H9 (cell line): ENCODE results near the gene UNC5C. TPM values are rescaled to one million over a fixed set of nuclear protein-coding genes. Genes with fewer than 3 reads are reported as not detected.

Source experiments
- DNase-seq: peaks from one replicate; pipeline ENCODE4 v3.0.0-alpha.2; 2017
- H2AFZ ChIP-seq: one replicate; pipeline ENCODE4 v1.6.1; 2013; ENCODE audit warnings: mild to moderate bottlenecking, low read length, control low read depth, moderate library complexity
- H2AK5ac ChIP-seq: 2 replicates; pipeline ENCODE4 v1.6.1; 2013; ENCODE audit warnings: low read length, control low read depth, mixed read lengths; ENCODE audit not compliant: insufficient read length
- H2BK120ac ChIP-seq: one replicate; pipeline ENCODE4 v1.6.1; 2013; ENCODE audit warnings: low read depth, mild to moderate bottlenecking, low read length, control low read depth, inconsistent platforms; ENCODE audit not compliant: poor library complexity, severe bottlenecking
- H2BK12ac ChIP-seq: 2 replicates; pipeline ENCODE4 v1.6.1; 2013; ENCODE audit warnings: low read length, control low read depth, mixed read lengths, low read depth; ENCODE audit not compliant: insufficient read length
- H2BK15ac ChIP-seq: 2 replicates; pipeline ENCODE4 v1.6.1; 2013; ENCODE audit warnings: low read depth, low read length, control low read depth
- H2BK20ac ChIP-seq: one replicate; pipeline ENCODE4 v1.6.1; 2013; ENCODE audit warnings: low read depth, mild to moderate bottlenecking, low read length, control low read depth, inconsistent platforms; ENCODE audit not compliant: poor library complexity, severe bottlenecking
- H2BK5ac ChIP-seq: 2 replicates; pipeline ENCODE4 v1.6.1; 2013; ENCODE audit warnings: low read length, control low read depth, mixed read lengths; ENCODE audit not compliant: insufficient read length
- H3K14ac ChIP-seq: 2 replicates; pipeline ENCODE4 v1.6.1; 2013; ENCODE audit warnings: low read length, control low read depth; ENCODE audit not compliant: insufficient read depth
- H3K18ac ChIP-seq: 2 replicates; pipeline ENCODE4 v1.6.1; 2013; ENCODE audit warnings: low read depth, mild to moderate bottlenecking, mixed read lengths, low read length, control low read depth; ENCODE audit not compliant: insufficient read length
- H3K23ac ChIP-seq: 2 replicates; pipeline ENCODE4 v1.6.1; 2013; ENCODE audit warnings: low read length, control low read depth, mixed read lengths, low read depth; ENCODE audit not compliant: insufficient read length
- H3K23me2 ChIP-seq: 2 replicates; pipeline ENCODE4 v1.6.1; 2013; ENCODE audit warnings: low read depth, mild to moderate bottlenecking, mixed read lengths, low read length, control low read depth; ENCODE audit not compliant: insufficient read length, poor library complexity, severe bottlenecking
- H3K27ac ChIP-seq: 2 replicates; pipeline ENCODE4 v1.5.1; 2013; ENCODE audit warnings: low read length, control low read depth, mixed read lengths, low read depth; ENCODE audit not compliant: insufficient read length
- H3K27me3 ChIP-seq: 2 replicates; pipeline ENCODE4 v1.6.1; 2013; ENCODE audit warnings: low read length, control low read depth, inconsistent platforms; ENCODE audit not compliant: insufficient read depth
- H3K4ac ChIP-seq: 2 replicates; pipeline ENCODE4 v1.6.1; 2013; ENCODE audit warnings: low read depth, mild to moderate bottlenecking, control low read depth, inconsistent platforms, low read length, moderate library complexity
- H3K4me1 ChIP-seq: 2 replicates; pipeline ENCODE4 v1.6.1; 2013; ENCODE audit warnings: low read length, control low read depth, inconsistent platforms; ENCODE audit not compliant: insufficient read depth
- H3K4me2 ChIP-seq: 2 replicates; pipeline ENCODE4 v1.6.1; 2013; ENCODE audit warnings: low read length, control low read depth, mixed read lengths; ENCODE audit not compliant: insufficient read length, insufficient read depth
- H3K56ac ChIP-seq: 2 replicates; pipeline ENCODE4 v1.6.1; 2013; ENCODE audit warnings: low read depth, mild to moderate bottlenecking, mixed read lengths, low read length, control low read depth; ENCODE audit not compliant: insufficient read length
- H3K79me1 ChIP-seq: 2 replicates; pipeline ENCODE4 v1.6.1; 2013; ENCODE audit warnings: low read depth, mild to moderate bottlenecking, moderate library complexity, low read length, control low read depth, inconsistent platforms; ENCODE audit not compliant: insufficient read depth, poor library complexity, severe bottlenecking
- H3K79me2 ChIP-seq: 2 replicates; pipeline ENCODE4 v1.6.1; 2013; ENCODE audit warnings: low read length, control low read depth, inconsistent platforms; ENCODE audit not compliant: insufficient read depth
- H3K9ac ChIP-seq: 2 replicates; pipeline ENCODE4 v1.6.1; 2013; ENCODE audit warnings: low read length, control low read depth, mixed read lengths; ENCODE audit not compliant: insufficient read length; ENCODE audit errors: extremely low read depth
- H3K9me3 ChIP-seq: one replicate; pipeline ENCODE4 v1.6.1; 2013; ENCODE audit warnings: low read depth, low read length, inconsistent platforms; ENCODE audit not compliant: control insufficient read depth
- H3T11ph ChIP-seq: one replicate; pipeline ENCODE4 v1.6.1; 2013; ENCODE audit warnings: mild to moderate bottlenecking, low read length, control low read depth, inconsistent platforms
- H4K20me1 ChIP-seq: one replicate; pipeline ENCODE4 v1.6.1; 2013; ENCODE audit not compliant: control insufficient read depth, insufficient read length, insufficient read depth
- H4K5ac ChIP-seq: 2 replicates; pipeline ENCODE4 v1.6.1; 2013; ENCODE audit warnings: low read depth, mild to moderate bottlenecking, mixed read lengths, low read length, control low read depth; ENCODE audit not compliant: insufficient read length
- H4K8ac ChIP-seq: replicated peaks from 2 replicates; pipeline ENCODE4 v1.6.1; 2013; ENCODE audit warnings: low read length, control low read depth, mixed read lengths, low read depth; ENCODE audit not compliant: insufficient read length
- H4K91ac ChIP-seq: 2 replicates; pipeline ENCODE4 v1.6.1; 2013; ENCODE audit warnings: low read depth, mild to moderate bottlenecking, moderate library complexity, mixed read lengths, low read length, control low read depth; ENCODE audit not compliant: insufficient read length
- H3K27ac Mint-ChIP-seq, 3 experiments: 2 replicates in 2 of 3; 3 replicates in 1 of 3; pipeline ENCODE4 v1.8.0; 2020 to 2021; ENCODE audit warnings: mixed read lengths in 3 of 3, mild to moderate bottlenecking in 1 of 3, moderate library complexity in 1 of 3
- H3K27me3 Mint-ChIP-seq: 2 replicates; pipeline ENCODE4 v1.8.0; 2021; ENCODE audit warnings: low read depth, mild to moderate bottlenecking, moderate library complexity, mixed read lengths
- H3K36me3 Mint-ChIP-seq, 3 experiments: 2 replicates in 2 of 3; 3 replicates in 1 of 3; pipeline ENCODE4 v1.8.0; 2020 to 2021; ENCODE audit warnings: low read depth in 3 of 3, mixed read lengths in 3 of 3; ENCODE audit not compliant: insufficient read depth in 1 of 3
- H3K4me1 Mint-ChIP-seq, 2 experiments: 2 replicates each; pipeline ENCODE4 v1.8.0; 2020; ENCODE audit warnings: mixed read lengths in 2 of 2
- H3K4me3 Mint-ChIP-seq, 2 experiments: 2 replicates in 1 of 2; 3 replicates in 1 of 2; pipeline ENCODE4 v1.8.0; 2020 to 2021; ENCODE audit warnings: mild to moderate bottlenecking in 2 of 2, mixed read lengths in 2 of 2, moderate library complexity in 1 of 2
- H3K9me3 Mint-ChIP-seq, 2 experiments: 2 replicates in 1 of 2; 3 replicates in 1 of 2; pipeline ENCODE4 v1.8.0; 2020; ENCODE audit warnings: mild to moderate bottlenecking in 2 of 2, mixed read lengths in 2 of 2, moderate library complexity in 1 of 2
- WGBS: extraction: QIAGEN DNeasy Blood & Tissue Kit; methylation state at CpG from one replicate; pipeline ENCODE4 v1.1.7; 2013; ENCODE audit warnings: missing lambda C conversion rate, low lambda C conversion rate, mixed read lengths; ENCODE audit not compliant: insufficient read length; ENCODE audit errors: extremely low coverage; 5-methylcytosine and 5-hydroxymethylcytosine counted together
- total RNA-seq: library from RNA; stranded (reverse); gene quantifications from 2 replicates; pipeline ENCODE4 v1.2.1, GENCODE V29; 2021
- TF ChIP-seq, protein P1 (sequence below): fragments of 200-600 bp; sonication (generic); conservative IDR thresholded peaks from 3 replicates; pipeline ENCODE4 v1.8.0; 2021; ENCODE audit warnings: antibody characterized with exemption, mild to moderate bottlenecking

The UNC5C gene
- total RNA-seq, 1 experiment from 2014 or later: not detected

DNA sequence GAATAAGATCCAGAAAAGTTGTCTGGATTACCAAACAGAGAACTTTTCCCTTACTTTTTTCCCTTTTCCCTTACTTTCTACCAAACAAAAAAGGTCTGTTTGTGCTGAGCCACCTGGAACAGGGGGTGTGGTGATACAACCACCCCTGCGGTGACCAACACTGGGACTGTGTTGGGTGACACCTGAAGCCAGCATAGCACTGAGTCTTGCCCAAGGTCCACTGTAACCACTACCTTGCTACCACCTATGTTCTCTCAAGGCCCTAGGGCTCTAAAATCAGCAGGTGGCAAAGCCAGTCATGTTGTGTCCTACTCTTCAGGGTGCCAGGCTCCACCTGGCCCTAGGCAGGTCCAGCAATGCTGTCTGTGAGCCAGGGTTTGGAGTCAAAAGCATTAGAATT is 22.8 kb upstream of the UNC5C start:
- Histone ChIP-seq H3K4me2 (no peak overlapping the region), H3K56ac (no peak overlapping the region), H3K27me3 (no peaks in the 10 kb centered on the region), H2BK20ac (no peak overlapping the region), H4K8ac (no peak overlapping the region), H3K18ac (no peak overlapping the region), H3K79me1 (no peaks in the 10 kb centered on the region), H2BK15ac (no peak overlapping the region), H3K4ac (no peak overlapping the region), H2AK5ac (no peak overlapping the region), H4K5ac (no peak overlapping the region), H4K20me1 (no peaks in the 10 kb centered on the region), H4K91ac (no peak overlapping the region), H2BK120ac (no peak overlapping the region), H3K9ac (no peak overlapping the region), H3K23me2 (no peaks in the 10 kb centered on the region), H3K9me3 (no peaks in the 10 kb centered on the region), H3K23ac (no peak overlapping the region), H3K27ac (no peak overlapping the region), H3T11ph (no peak overlapping the region), H3K79me2 (no peaks in the 10 kb centered on the region), H2AFZ (no peak overlapping the region), H2BK12ac (no peak overlapping the region), H3K4me1 (no peaks in the 10 kb centered on the region), H2BK5ac (no peak overlapping the region), H3K14ac (no peak overlapping the region)
- Mint-ChIP-seq H3K9me3 (peaks cover 13 to 14% of the 10 kb centered on the region in 2 experiments), H3K4me3 (no peak overlapping the region), H3K36me3 (peaks cover 7 to 13% (median 10%) of the 10 kb centered on the region in 3 experiments), H3K27me3 (no peaks in the 10 kb centered on the region), H3K27ac (no peak overlapping the region), H3K4me1 (peaks cover 2 to 8% of the 10 kb centered on the region in 2 experiments; a peak in 2 of 4 replicates)
- no peak for DNase-seq
- TF ChIP-seq, protein P1, sequence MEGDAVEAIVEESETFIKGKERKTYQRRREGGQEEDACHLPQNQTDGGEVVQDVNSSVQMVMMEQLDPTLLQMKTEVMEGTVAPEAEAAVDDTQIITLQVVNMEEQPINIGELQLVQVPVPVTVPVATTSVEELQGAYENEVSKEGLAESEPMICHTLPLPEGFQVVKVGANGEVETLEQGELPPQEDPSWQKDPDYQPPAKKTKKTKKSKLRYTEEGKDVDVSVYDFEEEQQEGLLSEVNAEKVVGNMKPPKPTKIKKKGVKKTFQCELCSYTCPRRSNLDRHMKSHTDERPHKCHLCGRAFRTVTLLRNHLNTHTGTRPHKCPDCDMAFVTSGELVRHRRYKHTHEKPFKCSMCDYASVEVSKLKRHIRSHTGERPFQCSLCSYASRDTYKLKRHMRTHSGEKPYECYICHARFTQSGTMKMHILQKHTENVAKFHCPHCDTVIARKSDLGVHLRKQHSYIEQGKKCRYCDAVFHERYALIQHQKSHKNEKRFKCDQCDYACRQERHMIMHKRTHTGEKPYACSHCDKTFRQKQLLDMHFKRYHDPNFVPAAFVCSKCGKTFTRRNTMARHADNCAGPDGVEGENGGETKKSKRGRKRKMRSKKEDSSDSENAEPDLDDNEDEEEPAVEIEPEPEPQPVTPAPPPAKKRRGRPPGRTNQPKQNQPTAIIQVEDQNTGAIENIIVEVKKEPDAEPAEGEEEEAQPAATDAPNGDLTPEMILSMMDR: no peak
- WGBS: no CpG with 5 or more reads among the region's 1 CpG
